Glutamatergic neuron (in vitro differentiated cells): Measurements from ENCODE around the gene FABP1. TPM values are rescaled to one million over a fixed set of nuclear protein-coding genes. Genes with fewer than 3 reads are reported as not detected.

ENCODE experiments used
- DNase-seq: peaks from one replicate; pipeline ENCODE4 v3.0.0; 2022
- H3K27ac Mint-ChIP-seq: one replicate; pipeline ENCODE4 v1.8.0; 2020; ENCODE audit warnings: mild to moderate bottlenecking, mixed read lengths, inconsistent platforms; ENCODE audit not compliant: unreplicated experiment
- H3K27me3 Mint-ChIP-seq: one replicate; pipeline ENCODE4 v1.8.0; 2020; ENCODE audit warnings: mild to moderate bottlenecking, moderate library complexity, mixed read lengths, inconsistent platforms; ENCODE audit not compliant: unreplicated experiment
- H3K36me3 Mint-ChIP-seq: one replicate; pipeline ENCODE4 v1.8.0; 2020; ENCODE audit warnings: mild to moderate bottlenecking, mixed read lengths, inconsistent platforms; ENCODE audit not compliant: unreplicated experiment
- H3K4me1 Mint-ChIP-seq: one replicate; pipeline ENCODE4 v1.8.0; 2020; ENCODE audit warnings: mild to moderate bottlenecking, low read depth, mixed read lengths, inconsistent platforms; ENCODE audit not compliant: unreplicated experiment
- H3K4me3 Mint-ChIP-seq: one replicate; pipeline ENCODE4 v1.8.0; 2020; ENCODE audit warnings: mild to moderate bottlenecking, mixed read lengths, inconsistent platforms; ENCODE audit not compliant: unreplicated experiment
- H3K9me3 Mint-ChIP-seq: one replicate; pipeline ENCODE4 v1.8.0; 2020; ENCODE audit warnings: mild to moderate bottlenecking, moderate library complexity, mixed read lengths, inconsistent platforms; ENCODE audit not compliant: unreplicated experiment
- total RNA-seq: library from RNA; stranded (reverse); fragmentation: NEBNext Ultra II Directional; extraction: Animal tissue kit (Norgen Biotek cat#: 25700); gene quantifications from one replicate; pipeline ENCODE4 v1.2.1, GENCODE V29; 2021; ENCODE audit not compliant: unreplicated experiment
- TF ChIP-seq, protein P1 (sequence below): fragments of 200-600 bp; sonication (generic); IDR thresholded peaks from one replicate; pipeline ENCODE4 v1.5.0; 2021; ENCODE audit not compliant: partially characterized antibody, unreplicated experiment

Gene FABP1
- total RNA-seq, 1 donor from 2014 or later = not detected

DNA sequence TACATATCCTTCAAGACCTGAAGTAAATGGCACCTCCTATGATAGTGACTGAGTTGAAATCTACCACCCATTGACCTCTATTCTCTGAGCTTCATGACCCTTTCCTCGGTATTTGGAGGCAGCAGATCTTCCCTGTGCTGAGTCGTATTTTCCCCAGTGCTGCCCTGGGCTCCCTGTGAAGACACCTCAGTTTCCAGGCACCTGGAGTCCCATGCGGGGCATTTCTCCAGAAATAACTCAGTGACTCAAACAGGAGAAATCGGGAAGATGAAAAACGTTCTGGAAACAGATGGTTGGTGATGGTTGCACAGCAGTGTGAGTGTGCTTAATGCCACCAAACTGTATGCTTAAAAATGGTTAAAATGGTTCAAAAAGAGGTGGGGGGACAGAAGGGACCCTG lies 42.3 kb downstream of the FABP1 start:
- Mint-ChIP-seq H3K4me3 (no peak overlapping the region), H3K9me3 (peaks cover 3% of the 10 kb centered on the region), H3K27ac (no peak overlapping the region), H3K36me3 (no peaks in the 10 kb centered on the region), H3K4me1 (peaks cover 6% of the 10 kb centered on the region), H3K27me3 (peaks cover 2% of the 10 kb centered on the region)
- TF ChIP-seq, protein P1, sequence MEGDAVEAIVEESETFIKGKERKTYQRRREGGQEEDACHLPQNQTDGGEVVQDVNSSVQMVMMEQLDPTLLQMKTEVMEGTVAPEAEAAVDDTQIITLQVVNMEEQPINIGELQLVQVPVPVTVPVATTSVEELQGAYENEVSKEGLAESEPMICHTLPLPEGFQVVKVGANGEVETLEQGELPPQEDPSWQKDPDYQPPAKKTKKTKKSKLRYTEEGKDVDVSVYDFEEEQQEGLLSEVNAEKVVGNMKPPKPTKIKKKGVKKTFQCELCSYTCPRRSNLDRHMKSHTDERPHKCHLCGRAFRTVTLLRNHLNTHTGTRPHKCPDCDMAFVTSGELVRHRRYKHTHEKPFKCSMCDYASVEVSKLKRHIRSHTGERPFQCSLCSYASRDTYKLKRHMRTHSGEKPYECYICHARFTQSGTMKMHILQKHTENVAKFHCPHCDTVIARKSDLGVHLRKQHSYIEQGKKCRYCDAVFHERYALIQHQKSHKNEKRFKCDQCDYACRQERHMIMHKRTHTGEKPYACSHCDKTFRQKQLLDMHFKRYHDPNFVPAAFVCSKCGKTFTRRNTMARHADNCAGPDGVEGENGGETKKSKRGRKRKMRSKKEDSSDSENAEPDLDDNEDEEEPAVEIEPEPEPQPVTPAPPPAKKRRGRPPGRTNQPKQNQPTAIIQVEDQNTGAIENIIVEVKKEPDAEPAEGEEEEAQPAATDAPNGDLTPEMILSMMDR = no peak
- DNase-seq = no peak

DNA sequence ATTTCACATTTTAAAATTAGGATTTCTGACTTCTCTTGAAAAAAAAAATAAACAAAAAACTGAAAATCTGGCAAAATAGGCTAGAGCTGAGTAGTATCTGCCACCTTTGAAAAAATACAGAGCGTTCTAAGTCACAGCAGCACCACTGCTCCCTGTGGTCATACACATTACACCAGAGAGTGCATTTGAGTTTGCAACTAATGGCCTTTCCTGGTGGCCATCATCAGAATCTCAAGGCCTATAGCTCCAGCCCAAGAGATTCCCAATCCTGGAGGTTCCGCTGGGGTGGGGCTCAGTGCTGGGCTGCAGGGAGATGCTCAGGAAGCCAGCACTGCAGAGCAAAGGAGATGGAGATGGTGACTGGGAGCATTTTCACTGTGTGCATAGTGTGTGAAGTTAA lies 42.8 kb downstream of the FABP1 start:
- no peak overlapping the region for H3K4me3 Mint-ChIP-seq
- H3K27me3 Mint-ChIP-seq = peaks cover 2% of the 10 kb centered on the region
- no peak overlapping the region for H3K27ac Mint-ChIP-seq
- H3K36me3 Mint-ChIP-seq = no peaks in the 10 kb centered on the region
- DNase-seq = no peak
- peaks cover 3% of the 10 kb centered on the region for H3K9me3 Mint-ChIP-seq
- H3K4me1 Mint-ChIP-seq = peaks cover 6% of the 10 kb centered on the region
- TF ChIP-seq, protein P1 = no peak

DNA sequence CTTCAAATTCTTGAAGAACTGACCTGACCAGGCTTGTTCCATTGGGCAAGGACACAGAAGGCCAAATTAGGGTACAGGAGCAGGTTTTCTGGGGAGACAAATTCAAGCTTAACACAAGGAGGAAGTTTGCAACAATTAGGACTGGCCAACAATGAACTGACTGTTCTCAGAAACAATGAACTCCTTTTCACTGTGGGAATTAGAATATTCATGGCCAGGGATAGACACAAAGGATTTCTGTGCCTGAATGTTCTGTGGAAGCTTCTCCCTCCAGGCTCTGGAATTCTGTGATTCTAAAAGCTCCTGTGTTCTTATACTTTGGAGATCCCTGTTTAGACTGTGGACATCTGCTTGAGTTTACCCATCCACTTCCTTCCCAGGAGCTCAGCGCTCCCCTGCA lies 45.1 kb downstream of the FABP1 start:
- Mint-ChIP-seq H3K4me3 (no peak overlapping the region), H3K27me3 (peaks cover 2% of the 10 kb centered on the region), H3K36me3 (no peaks in the 10 kb centered on the region), H3K27ac (no peak overlapping the region), H3K4me1 (peaks cover 6% of the 10 kb centered on the region), H3K9me3 (peaks cover 2% of the 10 kb centered on the region)
- TF ChIP-seq, protein P1 = no peak
- no peak for DNase-seq

DNA sequence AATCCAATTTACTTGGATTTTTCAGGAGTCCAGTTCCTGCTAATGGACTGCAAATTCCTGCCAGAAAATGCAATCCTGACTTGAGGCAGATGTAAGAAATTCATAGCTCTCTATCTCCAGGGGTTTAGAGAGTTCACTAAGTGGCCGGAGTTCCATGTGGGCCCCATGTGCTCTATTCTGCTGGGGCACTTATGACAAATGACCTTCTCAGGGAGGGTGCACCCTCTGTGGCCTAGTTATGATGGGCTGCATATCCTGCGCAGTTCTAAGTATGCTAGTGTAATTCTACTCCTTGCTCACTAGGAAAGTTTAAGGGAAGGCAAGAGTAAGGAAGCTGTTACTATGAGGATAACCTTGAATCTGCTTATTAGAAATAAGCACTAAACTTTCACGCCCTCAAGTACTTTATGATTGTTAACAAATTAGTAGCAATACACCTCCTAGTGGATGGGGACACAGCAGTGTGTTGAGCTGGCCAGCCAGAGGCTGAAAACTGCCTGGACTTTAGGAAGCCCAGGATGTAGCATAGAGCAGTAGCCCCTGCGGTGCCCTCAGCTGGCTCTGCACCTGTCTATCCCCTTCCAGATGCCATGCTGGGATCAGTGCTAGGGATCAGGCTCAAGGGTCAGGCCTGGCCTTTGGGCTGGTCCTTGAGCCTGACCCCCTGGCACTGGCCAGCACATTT lies 45.8 kb downstream of the FABP1 start:
- Mint-ChIP-seq H3K4me1 (peaks cover 10% of the 10 kb centered on the region), H3K4me3 (no peak overlapping the region), H3K27me3 (peaks cover 2% of the 10 kb centered on the region), H3K36me3 (no peaks in the 10 kb centered on the region), H3K27ac (peak overlapping the region; percentile 49), H3K9me3 (peaks cover 2% of the 10 kb centered on the region)
- no peak for DNase-seq
- TF ChIP-seq, protein P1 = no peak

DNA sequence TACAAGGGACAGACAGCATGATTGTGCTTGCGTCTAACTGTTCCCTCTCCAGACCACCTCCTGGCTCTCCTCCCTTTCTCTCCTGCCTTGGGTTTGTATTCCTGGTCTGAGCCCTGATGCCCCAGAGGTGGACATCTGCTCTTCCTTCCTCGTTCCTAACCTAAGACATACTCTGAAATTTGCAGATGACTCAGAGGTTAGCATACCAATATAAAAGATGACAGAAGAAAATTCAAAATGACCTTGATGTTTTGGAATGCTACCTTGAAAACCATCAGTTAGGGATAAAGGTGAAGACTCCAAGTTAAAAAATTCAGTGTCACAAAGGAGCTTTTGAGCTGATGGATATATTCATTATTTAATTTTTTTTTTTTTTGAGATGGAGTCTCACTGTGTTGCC lies 47.3 kb downstream of the FABP1 start:
- TF ChIP-seq, protein P1 = no peak
- no peak for DNase-seq
- Mint-ChIP-seq H3K27ac (no peak overlapping the region), H3K27me3 (peaks cover 2% of the 10 kb centered on the region), H3K4me3 (no peak overlapping the region), H3K9me3 (no peaks in the 10 kb centered on the region), H3K36me3 (no peaks in the 10 kb centered on the region), H3K4me1 (peaks cover 12% of the 10 kb centered on the region)
